NCI-H1092 (cell line): Measurements from ENCODE around the gene ELFN2.
"Not testable (repeated sequence)": the region's sequence is repeated elsewhere in the genome, so short reads cannot be mapped to it uniquely, and the experiment has no call there.

Experiments
- DNase-seq: peaks from one replicate; lab custom pipeline; 2025; lab: John Stamatoyannopoulos, UW

ELFN2 gene

DNA sequence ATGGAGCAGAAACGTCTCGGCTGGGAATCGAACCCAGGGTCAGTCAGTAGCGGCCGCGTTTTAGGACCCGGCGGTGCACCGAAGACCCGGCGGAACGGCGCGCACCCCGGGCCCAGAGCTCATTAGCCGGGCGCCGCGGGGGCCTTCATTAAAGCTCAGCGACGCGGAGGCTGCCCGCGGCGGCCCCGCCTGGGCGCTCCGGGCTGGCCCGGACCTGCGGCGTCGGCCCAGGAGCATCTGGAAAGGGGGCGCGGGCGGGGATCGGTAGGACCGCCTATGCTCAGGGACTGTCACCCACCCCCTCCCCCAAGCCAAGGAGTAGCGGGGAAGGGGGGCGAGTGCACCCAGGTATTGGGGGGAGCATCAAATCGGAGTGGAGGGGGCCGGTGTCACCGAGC lies 92.8 kb downstream of the ELFN2 start:
- no peak for DNase-seq

DNA sequence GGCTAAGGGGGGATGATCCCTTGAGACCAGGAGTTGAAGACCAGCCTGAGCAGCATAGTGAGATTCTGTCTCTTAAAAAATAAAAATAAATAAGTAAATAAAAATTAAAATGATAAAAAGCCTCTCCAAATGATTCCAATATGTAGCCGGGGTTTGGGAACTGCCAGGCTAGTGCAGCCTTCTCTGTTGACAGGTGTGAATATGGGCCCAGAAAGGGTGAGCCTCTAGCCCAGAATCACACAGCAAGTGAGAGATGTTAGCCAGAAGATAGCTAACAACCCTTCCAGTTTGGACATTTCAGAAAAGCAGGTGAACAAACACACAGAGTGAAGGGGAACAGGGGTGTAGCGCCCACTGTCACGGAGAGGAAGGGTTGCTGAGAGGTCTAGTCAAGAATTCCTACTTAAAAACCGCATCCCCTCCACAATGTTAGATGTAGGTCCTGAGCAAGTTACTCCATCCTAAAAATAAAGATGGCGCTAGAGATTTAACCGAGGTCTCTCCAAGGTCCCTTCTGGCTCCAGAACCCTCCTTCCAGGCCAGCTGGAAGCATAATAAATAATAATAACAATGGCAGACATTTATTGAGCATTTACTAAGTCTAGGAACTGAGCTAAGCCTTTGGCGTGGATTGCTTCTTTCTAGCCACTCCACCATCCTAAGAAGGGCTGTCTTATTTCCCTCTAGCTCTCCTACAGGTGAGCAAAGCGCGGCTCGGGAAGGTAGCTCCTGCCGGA lies 93.4 kb downstream of the ELFN2 start:
- DNase-seq, result no peak

DNA sequence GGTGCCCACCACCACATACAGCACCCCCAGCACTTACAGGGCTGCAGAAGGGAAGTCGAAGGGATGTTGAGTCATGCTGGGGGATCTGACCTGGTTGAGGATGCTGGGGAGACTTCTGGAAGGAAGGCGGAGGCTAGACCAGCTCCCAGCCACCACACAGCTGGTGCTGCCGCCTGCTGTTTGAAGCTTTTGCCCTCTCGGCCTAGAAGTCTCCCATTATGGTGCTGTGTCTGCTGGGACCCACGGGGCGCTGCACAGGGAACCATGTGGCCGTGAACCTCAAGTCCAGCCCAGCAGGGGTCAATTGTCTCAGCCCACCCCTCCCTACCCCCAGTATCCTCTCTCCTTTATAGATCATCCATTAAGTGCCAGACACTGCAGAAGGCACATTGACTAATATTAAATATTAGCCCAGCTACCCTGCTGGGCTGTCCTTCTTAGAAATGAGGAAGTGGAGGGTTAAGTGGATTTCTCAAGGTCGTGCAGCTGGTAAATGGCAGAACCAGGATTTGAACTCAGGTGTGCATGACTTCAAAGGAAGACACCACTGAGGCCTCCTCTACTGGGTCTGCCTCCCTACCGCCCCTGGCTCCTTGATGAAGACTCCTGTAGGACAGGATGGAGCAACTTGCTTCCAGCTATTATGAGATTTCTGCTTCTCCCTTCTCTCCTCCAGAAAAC lies 95.3 kb downstream of the ELFN2 start:
- DNase-seq, result no peak

DNA sequence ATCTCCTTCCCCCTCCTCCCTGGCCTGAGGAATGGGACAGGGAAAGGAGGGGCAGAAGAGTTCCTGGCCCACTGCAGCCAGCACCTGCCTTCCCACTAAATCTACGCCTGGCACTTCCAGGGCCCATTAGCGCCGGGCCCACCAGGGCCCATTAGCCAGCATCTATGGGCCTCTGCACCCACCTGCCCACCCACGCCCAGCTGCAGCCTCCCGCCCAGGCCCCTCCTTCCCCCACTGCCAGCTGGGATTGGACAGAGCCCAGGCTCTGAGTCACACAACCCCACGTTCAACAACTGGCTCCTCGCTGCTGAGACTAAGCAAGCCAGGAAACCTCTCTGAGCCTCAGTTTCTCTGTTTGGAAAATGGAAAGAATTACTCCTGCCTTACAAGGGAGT lies 96.2 kb downstream of the ELFN2 start:
- peak; percentile 30 for DNase-seq

DNA sequence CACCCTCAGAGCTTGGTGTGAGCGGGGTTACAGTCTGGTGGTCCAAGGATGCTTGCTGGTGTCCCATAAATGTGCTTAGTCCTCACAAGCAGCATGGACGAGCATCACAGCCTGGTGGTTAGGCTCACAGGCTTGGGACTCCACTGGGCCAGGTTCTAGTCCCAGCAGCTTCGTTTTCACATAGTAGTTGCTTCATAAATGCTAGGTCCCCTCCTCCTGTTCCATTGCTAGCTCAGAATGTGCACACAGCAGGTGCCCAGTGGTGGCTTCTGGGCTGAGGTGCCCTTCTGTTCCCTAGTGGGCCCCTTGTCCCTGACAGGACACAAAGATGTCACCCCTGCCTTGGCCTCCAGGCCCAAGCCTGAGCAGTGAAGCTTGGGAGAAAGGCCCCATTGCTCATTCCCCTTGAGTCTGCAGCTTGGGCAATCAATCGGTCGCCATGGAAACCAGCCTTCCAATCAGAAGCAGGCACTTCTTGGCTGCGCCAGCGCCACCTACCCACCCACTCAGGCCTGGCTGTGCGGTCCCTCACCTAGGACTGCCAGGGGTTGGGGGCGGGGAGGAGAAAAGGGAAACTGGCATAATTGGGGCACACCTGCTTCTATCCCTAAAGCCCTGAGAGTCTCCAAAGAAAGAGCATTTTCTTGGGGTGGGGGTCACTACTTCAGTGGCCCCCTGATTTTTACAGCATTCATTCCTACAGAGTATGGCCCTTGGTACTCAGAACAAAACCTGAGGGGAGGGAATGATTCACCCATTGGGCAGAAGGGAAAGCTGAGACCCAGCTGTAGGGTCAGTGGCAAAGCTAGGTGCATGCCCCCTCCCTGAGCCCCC lies 96.9 kb downstream of the ELFN2 start:
- peak; percentile 80 for DNase-seq

DNA sequence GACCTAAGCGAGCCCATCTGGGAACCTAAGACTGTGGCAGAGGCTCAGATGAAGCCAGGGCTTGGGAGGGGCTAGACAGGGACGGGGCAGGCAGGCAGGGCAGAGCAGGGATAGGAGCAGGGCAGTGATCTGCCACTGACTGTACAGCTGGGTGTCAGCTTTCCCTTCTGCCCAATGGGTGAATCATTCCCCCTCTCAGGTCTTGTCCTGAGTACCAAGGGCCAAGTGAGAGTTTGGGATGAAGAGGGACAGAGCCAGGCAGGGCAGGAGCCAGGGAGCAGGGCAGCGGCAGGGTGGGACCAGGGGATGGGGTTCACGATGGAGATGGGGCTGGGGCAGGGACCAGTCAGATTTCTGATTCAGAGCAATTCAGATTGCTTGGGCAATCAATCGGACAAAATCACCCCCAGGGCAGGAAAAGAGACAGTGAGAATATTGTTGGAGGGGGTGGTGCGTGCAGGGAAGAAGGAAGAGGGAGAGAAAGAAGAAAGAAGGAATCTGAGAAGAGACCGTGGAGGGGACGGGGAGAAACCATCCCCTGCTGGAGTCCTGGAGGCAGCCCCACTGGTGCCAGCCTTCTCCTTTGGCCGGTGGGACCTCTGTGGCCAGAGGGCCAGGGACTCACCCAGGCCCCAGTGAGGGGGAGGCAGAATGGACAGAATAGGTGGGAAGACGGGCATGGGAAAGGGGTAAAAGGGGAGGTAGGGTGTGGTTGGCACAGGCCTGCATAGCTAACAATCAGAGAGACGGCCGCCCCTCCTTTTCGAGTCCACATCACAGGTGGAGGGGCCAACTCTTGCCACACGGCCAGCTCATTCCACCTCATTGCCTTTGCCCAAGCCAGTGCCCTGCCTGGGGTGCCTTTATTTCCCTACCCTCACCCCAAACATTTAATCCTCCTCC lies 97.8 kb downstream of the ELFN2 start:
- DNase-seq, result no peak

DNA sequence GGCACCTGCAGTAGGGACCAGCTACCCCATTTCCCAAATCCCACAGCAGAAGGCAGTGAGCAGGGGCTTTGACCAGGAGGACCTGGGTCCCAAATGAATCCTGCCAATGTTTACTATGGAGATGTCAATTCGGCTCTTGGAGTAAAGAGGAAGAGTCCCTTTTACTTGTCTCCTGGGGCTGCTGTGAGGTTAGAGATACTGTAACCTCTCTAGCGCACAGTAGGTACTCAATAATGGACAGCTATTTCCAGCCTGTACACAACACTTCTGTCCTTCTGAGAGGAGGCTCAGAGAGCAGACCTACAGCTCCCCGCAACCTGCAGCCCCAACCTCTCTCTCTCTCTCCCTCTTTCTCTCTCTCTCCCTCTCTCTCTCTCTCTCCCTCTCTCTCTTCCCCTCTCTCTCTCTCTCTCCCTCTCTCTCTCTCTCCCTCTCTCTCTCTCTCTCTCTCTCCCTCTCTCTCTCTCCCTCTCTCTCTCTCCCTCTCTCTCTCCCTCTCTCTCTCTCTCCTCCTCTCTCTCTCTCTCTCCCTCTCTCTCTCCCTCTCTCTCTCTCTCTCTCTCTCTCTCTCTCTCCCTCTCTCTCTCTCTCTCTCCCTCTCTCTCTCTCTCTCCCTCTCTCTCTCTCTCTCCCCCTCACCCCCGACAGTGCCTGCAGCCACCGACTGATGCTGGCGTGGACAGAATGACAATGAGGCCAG lies 98.6 kb downstream of the ELFN2 start:
- not testable (repeated sequence) for DNase-seq

DNA sequence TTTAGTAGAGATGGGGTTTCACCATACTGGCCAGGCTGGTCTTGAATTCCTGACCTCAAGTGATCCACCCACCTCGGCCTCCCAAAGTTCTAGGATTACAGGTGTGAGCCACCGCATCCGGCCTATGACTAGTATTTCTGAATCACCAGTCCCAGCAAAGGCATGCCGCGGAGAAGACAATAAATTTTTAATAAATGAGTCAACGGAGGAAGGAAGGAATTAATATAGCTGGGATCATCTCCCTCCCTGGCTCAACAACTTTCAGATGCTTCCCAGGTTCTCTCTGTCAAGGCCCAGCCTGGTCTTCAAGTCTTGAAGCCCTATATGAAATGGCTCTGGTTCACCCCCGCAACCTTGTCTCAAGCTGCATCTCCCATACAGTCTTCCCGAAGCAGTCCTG lies 99.3 kb downstream of the ELFN2 start:
- no peak for DNase-seq

DNA sequence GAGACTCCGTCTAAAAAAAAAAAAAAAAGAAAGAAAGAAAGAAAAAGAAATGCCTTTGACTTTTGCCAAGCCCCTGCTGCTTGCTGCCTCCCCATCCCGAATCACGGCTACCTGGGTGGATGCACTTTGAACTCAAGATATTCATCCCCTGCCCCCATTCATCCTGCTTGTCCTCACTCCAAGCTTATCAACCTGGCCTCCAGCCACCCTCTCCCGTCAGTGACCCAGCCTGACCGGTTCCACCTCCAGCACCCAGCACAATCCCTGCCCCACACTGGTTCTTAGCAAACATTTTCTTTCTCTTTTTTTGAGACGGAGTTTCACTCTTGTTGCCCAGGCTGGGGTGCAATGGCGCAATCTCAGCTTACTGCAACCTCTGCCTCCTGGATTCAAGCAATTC lies 100.6 kb downstream of the ELFN2 start:
- DNase-seq, result no peak

DNA sequence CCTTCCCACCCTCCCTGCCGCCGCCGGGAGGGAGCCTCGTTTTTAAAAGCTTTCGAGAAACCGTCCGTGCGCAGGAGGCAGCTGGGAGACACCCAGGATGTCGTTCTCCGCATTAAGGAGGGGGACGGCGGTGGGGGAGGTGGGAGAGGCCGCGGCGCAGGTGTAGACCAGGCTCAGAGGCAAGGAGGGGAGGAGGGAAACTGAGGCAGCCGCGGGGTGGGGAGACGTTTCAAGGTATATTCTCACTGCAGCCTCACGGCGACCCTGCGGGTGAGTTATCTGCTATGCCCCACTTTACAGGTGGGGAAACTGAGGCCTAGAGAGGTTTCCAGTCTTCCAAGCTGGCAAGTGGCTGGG lies 102.3 kb downstream of the ELFN2 start:
- DNase-seq, result no peak

DNA sequence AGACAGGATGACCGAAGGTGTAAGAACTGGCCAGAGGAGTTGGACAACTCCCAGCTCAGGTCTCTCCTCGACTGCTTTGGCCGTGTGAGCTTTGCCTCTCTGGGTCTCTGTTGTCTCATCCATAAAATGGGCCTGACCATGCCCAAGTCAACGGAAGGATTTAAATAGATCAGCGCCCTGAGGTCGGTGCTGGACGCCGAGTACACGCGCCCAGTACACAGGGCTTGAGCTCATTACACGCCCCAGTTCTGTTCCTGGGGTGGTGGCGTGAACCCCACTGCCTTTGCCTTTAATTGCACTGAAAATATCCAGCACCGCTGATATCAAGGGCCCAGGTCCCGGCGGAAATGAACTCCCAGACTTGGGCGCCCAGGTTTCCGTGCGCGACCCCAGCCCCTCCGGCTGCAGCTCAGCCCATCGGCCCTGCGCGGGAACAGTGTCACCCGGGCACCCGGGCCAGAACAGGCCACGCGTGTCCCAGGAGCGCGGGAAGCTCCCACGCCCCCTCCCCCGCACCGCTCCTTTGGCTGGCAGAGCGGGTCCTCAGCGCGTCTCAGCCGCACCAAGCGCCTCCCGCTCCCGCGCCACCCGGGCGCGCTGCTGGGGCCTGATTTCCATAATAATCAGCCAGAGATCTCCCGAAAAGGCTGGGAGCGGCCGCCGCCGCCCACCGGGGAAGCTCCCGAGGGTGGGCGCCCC lies 102.8 kb downstream of the ELFN2 start:
- DNase-seq, result no peak

DNA sequence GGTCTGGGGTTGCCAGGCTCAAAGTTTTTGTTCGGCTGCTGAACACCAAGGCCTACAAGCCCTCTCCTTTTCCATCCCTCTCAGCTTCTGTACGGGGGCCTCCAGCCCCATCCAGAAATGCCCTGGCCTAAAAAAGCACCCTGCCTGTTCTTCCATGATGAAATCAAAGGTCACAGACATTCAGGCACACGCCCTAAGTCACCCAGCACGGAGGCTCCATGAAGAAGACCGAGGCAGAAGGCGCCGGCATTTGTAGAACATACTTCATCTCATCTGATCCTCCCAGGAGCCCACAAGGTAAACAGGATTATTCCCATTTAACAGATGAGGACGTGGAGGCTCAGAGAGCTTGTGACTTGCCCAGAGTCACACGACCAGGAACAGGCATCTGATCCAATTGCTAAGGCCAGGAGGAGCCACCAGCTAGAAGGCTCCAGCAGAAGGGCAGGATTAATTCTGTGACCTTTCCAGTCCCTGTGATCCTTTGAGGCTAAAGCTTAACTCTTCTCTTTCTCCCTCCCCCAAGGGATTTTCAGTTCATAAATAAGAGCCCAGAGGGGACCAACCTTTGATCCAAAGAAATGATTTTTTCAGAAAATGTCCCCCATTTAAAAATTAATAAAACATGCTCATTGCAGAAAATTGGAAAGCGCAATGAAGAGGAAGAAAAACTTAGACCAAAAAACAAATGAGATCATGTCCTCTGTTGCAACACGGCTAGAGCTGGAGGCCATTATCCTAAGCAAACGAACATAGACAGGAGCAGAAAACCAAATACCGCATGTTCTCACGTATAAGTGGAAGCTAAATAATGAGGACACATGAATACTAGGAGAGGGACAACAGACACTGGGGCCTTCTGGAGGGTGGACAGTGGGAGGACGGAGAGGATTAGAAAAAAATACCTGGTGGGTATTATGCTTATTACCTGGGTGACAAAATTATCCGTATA lies 106.3 kb downstream of the ELFN2 start:
- no peak for DNase-seq

DNA sequence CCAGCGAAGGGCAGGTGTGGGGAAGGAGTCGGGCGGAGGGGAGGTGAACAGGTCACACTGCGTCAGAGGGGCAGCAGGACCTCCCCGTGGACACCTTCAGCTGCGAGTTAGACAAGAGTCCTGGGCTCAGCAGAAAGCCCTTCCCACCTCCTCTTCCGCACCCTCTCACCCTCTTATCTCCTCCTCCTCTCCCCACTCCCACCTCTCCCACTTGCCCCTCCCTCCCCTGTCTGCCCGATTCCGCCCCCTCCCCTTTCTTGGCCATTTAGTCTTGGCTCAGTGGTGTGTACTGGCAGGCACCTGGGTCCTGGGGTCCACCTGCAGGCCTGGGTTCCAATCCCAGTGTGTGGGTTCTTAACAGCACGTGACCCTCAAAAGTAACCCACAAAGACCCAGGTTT lies 107.8 kb downstream of the ELFN2 start:
- DNase-seq, result no peak

DNA sequence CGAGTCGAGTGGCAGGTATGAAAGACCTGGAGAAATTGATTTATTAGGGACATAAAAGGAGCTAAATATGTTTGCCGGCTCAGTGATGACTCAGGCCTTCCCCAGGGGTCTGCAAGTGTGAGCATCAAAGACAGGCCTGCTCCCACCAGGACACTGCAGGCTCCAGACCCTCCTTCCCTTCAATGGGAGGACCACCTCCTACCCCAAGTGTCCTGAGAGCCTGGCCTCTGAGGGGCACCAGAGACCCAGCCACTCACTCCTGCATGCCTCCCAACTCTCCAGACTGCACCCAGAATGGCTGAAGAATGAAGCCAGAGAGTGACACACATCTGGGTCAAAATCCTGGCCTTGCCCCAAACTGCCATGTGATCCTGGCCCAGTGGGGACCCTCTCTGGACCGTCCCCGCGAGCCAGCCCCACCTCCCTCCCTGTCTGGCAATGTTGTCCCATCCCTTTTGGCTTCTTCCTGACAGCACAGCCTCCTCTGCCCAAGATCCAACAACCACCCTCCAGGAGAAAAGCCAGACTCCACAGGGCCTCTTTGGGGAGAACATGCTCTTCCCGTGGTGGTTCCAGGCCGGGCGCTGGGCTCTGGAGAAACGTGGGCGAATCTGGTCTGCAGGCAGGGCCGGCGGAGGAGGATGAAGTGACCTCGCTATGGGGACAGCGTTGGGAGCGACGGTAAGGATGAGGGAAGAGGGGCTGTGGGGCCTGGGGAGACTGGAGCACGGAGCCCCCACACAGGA lies 108.7 kb downstream of the ELFN2 start:
- DNase-seq, result no peak
